ENCODE measurements around the gene SEBOX. TPM values are rescaled to one million over a fixed set of nuclear protein-coding genes. Genes with fewer than 3 reads are reported as not detected.
"Not testable (repeated sequence)": the region's sequence is repeated elsewhere in the genome, so short reads cannot be mapped to it uniquely, and the experiment has no call there.

Gene SEBOX
- total RNA-seq, 1 donor = not detected

DNA sequence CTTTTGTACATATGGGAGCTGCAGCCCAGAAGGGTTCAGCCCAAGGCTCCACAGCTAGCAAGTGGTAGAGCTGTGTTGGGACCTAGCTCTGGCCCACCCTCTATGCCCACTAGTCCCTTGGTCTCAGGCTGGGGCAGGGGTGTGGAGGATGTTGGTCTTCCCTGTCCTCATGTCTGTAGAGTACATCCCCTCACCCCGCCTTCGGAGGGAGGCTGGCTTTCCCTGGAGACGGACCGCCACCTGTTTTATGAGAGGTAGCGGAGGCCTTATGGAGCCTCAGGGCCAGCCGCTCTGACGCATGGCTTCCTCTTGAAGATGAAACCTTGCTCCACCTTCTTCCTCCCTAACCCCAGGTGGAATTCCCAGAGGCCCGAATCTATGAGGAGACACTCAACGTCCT is 21.0 kb downstream of the SEBOX start:
- H3K4me3 ChIP-seq (ENCODE audit: low read depth, low read length) = no peak overlapping the region
- TF ChIP-seq CTCF (IDR thresholded peaks at IDR 0.05; ENCODE audit: insufficient read depth, low read length) = no peak
- DNase-seq (ENCODE audit: low read depth) = no peak

GRCh38 chr17:28343491-28343932 is 21.5 kb downstream of the SEBOX start:
- H3K4me3 ChIP-seq (ENCODE audit: low read depth, low read length) = no peak overlapping the region
- TF ChIP-seq CTCF (IDR thresholded peaks at IDR 0.05; ENCODE audit: insufficient read depth, low read length) = no peak

DNA sequence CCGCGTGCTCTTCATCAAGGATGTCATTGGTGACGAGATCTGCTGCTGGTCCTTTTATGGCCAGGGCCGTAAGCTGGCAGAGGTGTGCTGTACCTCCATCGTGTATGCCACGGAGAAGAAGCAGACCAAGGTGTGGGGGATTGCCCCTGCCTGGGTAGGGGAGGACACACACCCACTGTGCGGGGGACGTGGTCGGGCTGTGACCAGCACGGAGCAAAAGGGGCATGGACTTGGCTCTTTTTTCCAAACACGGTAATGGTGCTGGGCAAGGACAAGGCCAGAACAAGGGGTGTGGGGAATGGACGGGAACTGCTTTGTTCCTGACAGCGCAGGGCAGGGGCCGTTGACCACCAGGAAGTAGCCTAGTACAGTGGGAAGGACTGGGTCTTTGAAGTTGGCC is 22.7 kb downstream of the SEBOX start:
- no peak for TF ChIP-seq CTCF (IDR thresholded peaks at IDR 0.05; ENCODE audit: insufficient read depth, low read length)
- DNase-seq (ENCODE audit: low read depth) = no peak

More at GRCh38 chr17:28343491-28343932, 21.5 kb downstream of the SEBOX start:
- DNase-seq (ENCODE audit: low read depth) = no peak

GRCh38 chr17:28341516-28341915 is 23.5 kb downstream of the SEBOX start:
- no peak for DNase-seq (ENCODE audit: low read depth)
- no peak for TF ChIP-seq CTCF (IDR thresholded peaks at IDR 0.05; ENCODE audit: insufficient read depth, low read length)
- no peak overlapping the region for H3K4me3 ChIP-seq (ENCODE audit: low read depth, low read length)

More for the DNA sequence above, 22.7 kb downstream of the SEBOX start:
- no peak overlapping the region for H3K4me3 ChIP-seq (ENCODE audit: low read depth, low read length)

GRCh38 chr17:28340374-28340773 is 24.6 kb downstream of the SEBOX start:
- TF ChIP-seq CTCF (IDR thresholded peaks at IDR 0.05; ENCODE audit: insufficient read depth, low read length) = no peak
- DNase-seq (ENCODE audit: low read depth) = no peak
- no peak overlapping the region for H3K4me3 ChIP-seq (ENCODE audit: low read depth, low read length)

DNA sequence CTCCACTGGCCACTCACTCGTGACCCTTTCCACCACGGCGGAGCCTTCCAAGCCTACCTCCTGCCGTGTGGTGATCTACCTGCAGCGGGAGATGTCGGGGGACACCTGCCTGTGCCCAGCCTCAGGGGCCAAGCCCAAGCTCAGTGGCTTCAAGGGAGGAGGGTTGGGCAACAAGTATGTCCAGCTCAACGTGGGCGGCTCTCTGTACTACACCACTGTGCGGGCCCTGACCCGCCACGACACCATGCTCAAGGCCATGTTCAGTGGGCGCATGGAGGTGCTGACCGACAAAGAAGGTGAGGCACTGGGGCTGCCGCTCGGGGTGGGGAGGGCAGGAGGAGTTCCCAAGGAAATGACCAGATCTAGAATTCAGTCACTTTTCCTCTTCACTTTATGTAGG is 25.6 kb downstream of the SEBOX start:
- DNase-seq (ENCODE audit: low read depth) = no peak
- no peak overlapping the region for H3K4me3 ChIP-seq (ENCODE audit: low read depth, low read length)
- TF ChIP-seq CTCF (IDR thresholded peaks at IDR 0.05; ENCODE audit: insufficient read depth, low read length) = no peak

DNA sequence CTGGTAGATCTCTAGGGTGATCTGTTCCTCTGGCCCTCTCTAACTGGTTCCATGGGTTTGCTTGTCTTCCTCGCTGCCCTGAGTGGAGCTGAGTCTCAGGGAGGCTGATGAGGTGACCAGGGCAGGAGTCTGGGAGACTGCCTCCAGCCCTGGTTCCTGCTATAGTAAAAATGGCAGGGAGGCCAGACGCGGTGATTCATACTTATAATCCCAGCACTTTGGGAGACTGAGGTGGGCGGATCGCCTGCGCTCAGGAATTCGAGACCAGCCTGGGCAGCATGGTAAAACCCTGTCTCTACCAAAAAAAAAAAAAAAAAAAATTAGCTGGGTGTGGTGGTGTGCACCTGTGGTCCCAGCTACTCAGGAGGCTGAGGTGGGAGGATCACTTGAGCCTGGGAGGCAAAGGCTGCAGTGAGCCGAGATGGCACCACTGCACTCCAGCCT is 26.2 kb downstream of the SEBOX start:
- DNase-seq (ENCODE audit: low read depth); H3K4me3 ChIP-seq (ENCODE audit: low read depth, low read length): not testable (repeated sequence)
